Measurements from ENCODE around the gene TGFBR2. TPM values are rescaled to one million over a fixed set of nuclear protein-coding genes. Genes with fewer than 3 reads are reported as not detected.

The TGFBR2 gene
- total RNA-seq, 2 donors from 2014 or later = 53.0 to 69.6 TPM

- H3K36me3 ChIP-seq = no peaks in the 10 kb centered on the region
- no peaks in the 10 kb centered on the region for H3K4me1 ChIP-seq (replicated peaks)
- DNase-seq (ENCODE audit: low spot score) = no peak
- no peak for TF ChIP-seq CTCF (IDR thresholded peaks at IDR 0.05)
- TF ChIP-seq POLR2AphosphoS5 (IDR thresholded peaks at IDR 0.05) = no peak
- TF ChIP-seq POLR2A (IDR thresholded peaks at IDR 0.05) = no peak
- H3K27ac ChIP-seq = no peak overlapping the region
- no peaks in the 10 kb centered on the region for H3K9me3 ChIP-seq
- WGBS = 68% methylated on average over 3 of the region's 3 CpGs
- H3K27me3 ChIP-seq (replicated peaks; ENCODE audit: insufficient read depth) = no peaks in the 10 kb centered on the region
- intact Hi-C loops (cut with DNase I) = no loop called here
- H3K4me3 ChIP-seq = no peak overlapping the region
Measured at GRCh38 chr3:30612437-30613132, 6.2 kb downstream of the TGFBR2 start.

- H3K4me3 ChIP-seq = no peak overlapping the region
Measured at GRCh38 chr3:30613133-30613825, 6.9 kb downstream of the TGFBR2 start.

GRCh38 chr3:30614373-30614772 lies 8.0 kb downstream of the TGFBR2 start:
- no peaks in the 10 kb centered on the region for H3K4me1 ChIP-seq (replicated peaks)
- whole genome bisulfite sequencing = 88% methylated on average over 4 of the region's 4 CpGs
- intact Hi-C loops (cut with DNase I) = no loop called here

More at GRCh38 chr3:30613133-30613825, 6.9 kb downstream of the TGFBR2 start:
- TF ChIP-seq CTCF (IDR thresholded peaks at IDR 0.05) = no peak
- no peak for TF ChIP-seq POLR2AphosphoS5 (IDR thresholded peaks at IDR 0.05)
- TF ChIP-seq POLR2A (IDR thresholded peaks at IDR 0.05) = no peak
- intact Hi-C loops (cut with DNase I) = no loop called here
- 82% methylated on average over 3 of the region's 3 CpGs for WGBS
- no peak overlapping the region for H3K27ac ChIP-seq
- H3K4me1 ChIP-seq (replicated peaks) = no peaks in the 10 kb centered on the region
- no peaks in the 10 kb centered on the region for H3K27me3 ChIP-seq (replicated peaks; ENCODE audit: insufficient read depth)
- H3K36me3 ChIP-seq = no peaks in the 10 kb centered on the region
- no peaks in the 10 kb centered on the region for H3K9me3 ChIP-seq
- no peak for DNase-seq (ENCODE audit: low spot score)

GRCh38 chr3:30614943-30615342 lies 8.5 kb downstream of the TGFBR2 start:
- Histone ChIP-seq H3K9me3 (no peaks in the 10 kb centered on the region), H3K4me1 (replicated peaks) (no peaks in the 10 kb centered on the region), H3K36me3 (no peaks in the 10 kb centered on the region), H3K4me3 (no peak overlapping the region), H3K27me3 (replicated peaks; ENCODE audit: insufficient read depth) (no peaks in the 10 kb centered on the region), H3K27ac (no peak overlapping the region)
- TF ChIP-seq CTCF (IDR thresholded peaks at IDR 0.05) = no peak
- TF ChIP-seq POLR2A (IDR thresholded peaks at IDR 0.05) = no peak
- TF ChIP-seq POLR2AphosphoS5 (IDR thresholded peaks at IDR 0.05) = no peak
- no peak for DNase-seq (ENCODE audit: low spot score)
- intact Hi-C loops (cut with DNase I) = no loop called here
- 69% methylated on average over 1 of the region's 1 CpG for WGBS

More at GRCh38 chr3:30614373-30614772, 8.0 kb downstream of the TGFBR2 start:
- no peak overlapping the region for H3K4me3 ChIP-seq
- H3K9me3 ChIP-seq = no peaks in the 10 kb centered on the region
- no peaks in the 10 kb centered on the region for H3K36me3 ChIP-seq
- H3K27me3 ChIP-seq (replicated peaks; ENCODE audit: insufficient read depth) = no peaks in the 10 kb centered on the region
- TF ChIP-seq POLR2A (IDR thresholded peaks at IDR 0.05) (no peak), POLR2AphosphoS5 (IDR thresholded peaks at IDR 0.05) (no peak), CTCF (IDR thresholded peaks at IDR 0.05) (no peak)
- DNase-seq (ENCODE audit: low spot score) = no peak
- H3K27ac ChIP-seq = no peak overlapping the region

Data from prostate gland (tissue), 2 donors.